Liver (tissue), 9 donors: ENCODE results near the gene CD164. TPM values are rescaled to one million over a fixed set of nuclear protein-coding genes. Genes with fewer than 3 reads are reported as not detected.
A peak's percentile ranks its signal among the peaks of the same experiment; 100 is the strongest.

Experiments used
- DNase-seq: peaks from one replicate; pipeline ENCODE4 v3.0.0-alpha.2; 2017; ENCODE audit warnings: low spot score
- H3K27ac ChIP-seq, 2 donors: one replicate each; pipeline ENCODE4 v1.7.0; 2013; ENCODE audit warnings: inconsistent platforms in 2 of 2, low read length in 2 of 2, control low read depth in 1 of 2, low read depth in 1 of 2, mild to moderate bottlenecking in 1 of 2
- H3K27me3 ChIP-seq, 4 donors: one replicate each; pipeline versions ENCODE4 v1.6.1 to v1.7.0; 2013; ENCODE audit warnings: low read length in 3 of 4, inconsistent platforms in 1 of 4, mild to moderate bottlenecking in 1 of 4, moderate library complexity in 1 of 4; ENCODE audit not compliant: control insufficient read depth in 4 of 4, insufficient read depth in 4 of 4
- H3K36me3 ChIP-seq, 4 donors: one replicate each; pipeline versions ENCODE4 v1.6.1 to v1.7.0; 2013; ENCODE audit warnings: low read length in 3 of 4, mild to moderate bottlenecking in 3 of 4, low read depth in 1 of 4, moderate library complexity in 1 of 4; ENCODE audit not compliant: control insufficient read depth in 4 of 4, insufficient read depth in 3 of 4
- H3K4me1 ChIP-seq, 4 donors: one replicate each; pipeline versions ENCODE4 v1.6.1 to v1.7.0; 2013; ENCODE audit warnings: low read length in 3 of 4, mild to moderate bottlenecking in 3 of 4, moderate library complexity in 1 of 4; ENCODE audit not compliant: control insufficient read depth in 4 of 4, insufficient read depth in 4 of 4
- H3K4me3 ChIP-seq, 3 donors: one replicate each; pipeline versions ENCODE4 v1.6.1 to v1.7.0; 2013; ENCODE audit warnings: low read length in 3 of 3, control low read depth in 1 of 3, low read depth in 1 of 3, mild to moderate bottlenecking in 1 of 3
- H3K9ac ChIP-seq, 2 donors: one replicate each; pipeline ENCODE4 v1.7.0; 2013; ENCODE audit warnings: low read length in 2 of 2, mild to moderate bottlenecking in 2 of 2, moderate library complexity in 2 of 2, control low read depth in 1 of 2, low read depth in 1 of 2
- H3K9me3 ChIP-seq, 4 donors: one replicate each; pipeline versions ENCODE4 v1.6.1 to v1.7.0; 2013; ENCODE audit warnings: low read length in 3 of 4; ENCODE audit not compliant: control insufficient read depth in 4 of 4
- ATF3 ChIP-seq: IDR thresholded peaks from 2 replicates; pipeline ENCODE4 v1.6.1; 2016; ENCODE audit warnings: antibody characterized with exemption
- CTCF ChIP-seq: fragments of 150-350 bp; IDR thresholded peaks from 2 replicates; pipeline ENCODE4 v1.5.1; 2017; ENCODE audit warnings: improper control_type of control experiment, low read depth, low read length; ENCODE audit not compliant: missing input control
- EGR1 ChIP-seq, 2 donors: IDR thresholded peaks; 2 replicates each; pipeline ENCODE4 v1.6.1; 2016 to 2018; ENCODE audit warnings: antibody characterized with exemption in 2 of 2, low read depth in 2 of 2
- FOXA1 ChIP-seq: IDR thresholded peaks from 2 replicates; pipeline ENCODE4 v1.6.1; 2016; ENCODE audit warnings: antibody characterized with exemption
- FOXA2 ChIP-seq: IDR thresholded peaks from 2 replicates; pipeline ENCODE4 v1.6.1; 2016; ENCODE audit warnings: antibody characterized with exemption
- HNF4A ChIP-seq, 2 donors: conservative IDR thresholded peaks; 2 replicates each; pipeline ENCODE4 v1.6.1; 2016; ENCODE audit warnings: antibody characterized with exemption in 2 of 2, mild to moderate bottlenecking in 2 of 2
- HNF4G ChIP-seq: IDR thresholded peaks from 2 replicates; pipeline ENCODE4 v1.6.1; 2016; ENCODE audit warnings: antibody characterized with exemption
- JUND ChIP-seq, 2 donors: IDR thresholded peaks; 2 replicates each; pipeline ENCODE4 v1.6.1; 2016; ENCODE audit warnings: antibody characterized with exemption in 2 of 2
- MAX ChIP-seq: IDR thresholded peaks from 2 replicates; pipeline ENCODE4 v1.6.1; 2016; ENCODE audit warnings: antibody characterized with exemption
- NR2F2 ChIP-seq: IDR thresholded peaks from 2 replicates; pipeline ENCODE4 v1.6.1; 2016; ENCODE audit warnings: antibody characterized with exemption
- RAD21 ChIP-seq, 2 donors: IDR thresholded peaks; 2 replicates each; pipeline ENCODE4 v1.6.1; 2016; ENCODE audit warnings: antibody characterized with exemption in 2 of 2, mild to moderate bottlenecking in 2 of 2
- REST ChIP-seq: IDR thresholded peaks from 2 replicates; pipeline ENCODE4 v1.6.1; 2016; ENCODE audit warnings: antibody characterized with exemption, mild to moderate bottlenecking
- RXRA ChIP-seq, 2 donors: IDR thresholded peaks; 2 replicates each; pipeline ENCODE4 v1.6.1; 2017 to 2018; ENCODE audit warnings: antibody characterized with exemption in 2 of 2, mild to moderate bottlenecking in 1 of 2
- SP1 ChIP-seq: IDR thresholded peaks from 2 replicates; pipeline ENCODE4 v1.6.1; 2018; ENCODE audit warnings: antibody characterized with exemption, mild to moderate bottlenecking
- TAF1 ChIP-seq: conservative IDR thresholded peaks from 2 replicates; pipeline ENCODE4 v1.6.1; 2016; ENCODE audit warnings: antibody characterized with exemption, mild to moderate bottlenecking
- YY1 ChIP-seq: IDR thresholded peaks from 2 replicates; pipeline ENCODE4 v1.6.1; 2016; ENCODE audit warnings: antibody characterized with exemption, mild to moderate bottlenecking
- ZBTB33 ChIP-seq: IDR thresholded peaks from 2 replicates; pipeline ENCODE4 v1.6.1; 2016; ENCODE audit warnings: antibody characterized with exemption
- WGBS: extraction: QIAGEN DNeasy Blood & Tissue Kit; methylation state at CpG from one replicate; pipeline ENCODE4 v1.1.7; 2013; 5-methylcytosine and 5-hydroxymethylcytosine counted together
- polyA plus RNA-seq, 2 donors: library from polyadenylated mRNA; stranded (reverse) in 1 of 2; unstranded in 1 of 2; fragments of 200-250 nt in 1 of 2; fragments of >200 nt in 1 of 2; fragmentation: Nextera tagmentation in 1 of 2; extraction: Ambion mirVana in 1 of 2; gene quantifications; one replicate each; pipeline versions ENCODE4 v1.2.1 to v1.2.3, GENCODE V29; 2013 to 2015
- total RNA-seq, 2 donors: library from RNA; depleted of rRNA; stranded (reverse); fragments of >200 nt; gene quantifications; one replicate each; pipeline ENCODE4 v1.2.3, GENCODE V29; 2014
- donor health status: healthy.
- donor health status: healthy.
- donor health status: healthy.
- donor health status: healthy.
- donor health status: healthy.

CD164 gene
- total and polyA plus RNA-seq, 4 donors, result 84.5 to 218 (median 132) TPM

- Histone ChIP-seq H3K36me3 (no peaks in the 10 kb centered on the region), H3K9ac (no peak overlapping the region), H3K4me3 (no peak overlapping the region), H3K27me3 (no peaks in the 10 kb centered on the region), H3K9me3 (no peaks in the 10 kb centered on the region), H3K27ac (peak overlapping the region; percentile 15 to 66), H3K4me1 (peaks cover 9 to 26% (median 21%) of the 10 kb centered on the region in 4 donors)
- peak; percentile 27 for TF ChIP-seq TAF1
- peak; percentile 86 to 91 for TF ChIP-seq RXRA (IDR thresholded peaks at IDR 0.05)
- peak; percentile 58 for TF ChIP-seq YY1
- peak; percentile 83 for TF ChIP-seq SP1
- TF ChIP-seq NR2F2, result peak; percentile 95
- TF ChIP-seq ATF3, result peak; percentile 23
- TF ChIP-seq RAD21 (IDR thresholded peaks at IDR 0.05), result peak; percentile 43 to 57
- peak; percentile 65 for TF ChIP-seq ZBTB33
- peak; percentile 39 for TF ChIP-seq HNF4G
- TF ChIP-seq CTCF, result no peak
- TF ChIP-seq FOXA1, result peak; percentile 10
- TF ChIP-seq JUND (IDR thresholded peaks at IDR 0.05), result peak; percentile 24 to 59
- peak; percentile 34 for TF ChIP-seq MAX
- no peak for TF ChIP-seq EGR1 (IDR thresholded peaks at IDR 0.05; ENCODE audit: low read depth in 2 of 2)
- TF ChIP-seq HNF4A (conservative IDR thresholded peaks at IDR 0.05), result peak; percentile 73 to 83
- no peak for TF ChIP-seq FOXA2
- no peak for TF ChIP-seq REST
- 33% methylated on average over 5 of the region's 5 CpGs for WGBS
- DNase-seq, result no peak
Observed at GRCh38 chr6:109316909-109317308, 65.4 kb downstream of the CD164 start.

Other genes starting within 250 kb of the CD164 start
- gene PPIL6, start 58.2 kb upstream of the CD164 start, total RNA-seq, result under 1 TPM; 0.17 to 0.51 TPM
- under 1 TPM; 0.27 to 0.33 TPM for gene PPIL6, start 58.2 kb upstream of the CD164 start, polyA plus RNA-seq
- gene SMPD2, start 58.3 kb upstream of the CD164 start, total RNA-seq, result 1 to 10 TPM; 4.8 to 5.1 TPM
- 1 to 10 TPM; 3.3 to 3.6 TPM for gene SMPD2, start 58.3 kb upstream of the CD164 start, polyA plus RNA-seq
- 1 to 10 TPM; 4.2 to 4.9 TPM for gene MICAL1, start 73.3 kb upstream of the CD164 start, total RNA-seq
- 1 to 10 TPM; 1.8 to 2.4 TPM for gene MICAL1, start 73.3 kb upstream of the CD164 start, polyA plus RNA-seq
- 1 to 10 TPM; 3.0 to 3.9 TPM for gene ZBTB24, start 100.8 kb upstream of the CD164 start, total RNA-seq
- 1 to 10 TPM; 1.2 to 1.5 TPM for gene ZBTB24, start 100.8 kb upstream of the CD164 start, polyA plus RNA-seq